ENCODE measurements around the gene MACROD2. TPM values are rescaled to one million over a fixed set of nuclear protein-coding genes. Genes with fewer than 3 reads are reported as not detected.

MACROD2 gene
- total RNA-seq, 1 donor from 2014 or later: not detected

- intact Hi-C loops (cut with micrococcal nuclease): no loop called here
- H3K4me3 Mint-ChIP-seq (ENCODE audit: low read depth): no peak overlapping the region
- no peaks in the 10 kb centered on the region for H3K4me1 Mint-ChIP-seq (ENCODE audit: low read depth)
These were observed 1589.2 kb downstream of the MACROD2 start for GRCh38 chr20:15584507-15584906.

GRCh38 chr20:15593081-15593480 lies 1597.8 kb downstream of the MACROD2 start:
- DNase-seq (ENCODE audit: low spot score): no peak
- Mint-ChIP-seq H3K9me3 (peaks cover 17% of the 10 kb centered on the region), H3K27ac (no peak overlapping the region), H3K27me3 (ENCODE audit: low read depth) (no peaks in the 10 kb centered on the region), H3K4me3 (ENCODE audit: low read depth) (no peak overlapping the region), H3K4me1 (ENCODE audit: low read depth) (no peaks in the 10 kb centered on the region), H3K36me3 (ENCODE audit: low read depth) (no peaks in the 10 kb centered on the region)
- intact Hi-C loops (cut with micrococcal nuclease): no loop called here

More at GRCh38 chr20:15584507-15584906, 1589.2 kb downstream of the MACROD2 start:
- Mint-ChIP-seq H3K27me3 (ENCODE audit: low read depth) (no peaks in the 10 kb centered on the region), H3K9me3 (peaks cover 26% of the 10 kb centered on the region), H3K27ac (no peak overlapping the region), H3K36me3 (ENCODE audit: low read depth) (no peaks in the 10 kb centered on the region)
- DNase-seq (ENCODE audit: low spot score): no peak

- Mint-ChIP-seq H3K36me3 (ENCODE audit: low read depth) (no peaks in the 10 kb centered on the region), H3K4me1 (ENCODE audit: low read depth) (no peaks in the 10 kb centered on the region), H3K27me3 (ENCODE audit: low read depth) (no peaks in the 10 kb centered on the region), H3K9me3 (peaks cover 17% of the 10 kb centered on the region), H3K27ac (no peak overlapping the region), H3K4me3 (ENCODE audit: low read depth) (no peak overlapping the region)
- DNase-seq (ENCODE audit: low spot score): no peak
- intact Hi-C loops (cut with micrococcal nuclease): no loop called here
These were observed 1598.9 kb downstream of the MACROD2 start for GRCh38 chr20:15594158-15594695.

GRCh38 chr20:15596220-15596890 lies 1601.0 kb downstream of the MACROD2 start:
- H3K9me3 Mint-ChIP-seq: peaks cover 18% of the 10 kb centered on the region
- H3K4me3 Mint-ChIP-seq (ENCODE audit: low read depth): no peak overlapping the region
- no peak for DNase-seq (ENCODE audit: low spot score)
- intact Hi-C loops (cut with micrococcal nuclease): no loop called here
- H3K27me3 Mint-ChIP-seq (ENCODE audit: low read depth): no peaks in the 10 kb centered on the region
- no peaks in the 10 kb centered on the region for H3K36me3 Mint-ChIP-seq (ENCODE audit: low read depth)
- no peaks in the 10 kb centered on the region for H3K4me1 Mint-ChIP-seq (ENCODE audit: low read depth)
- H3K27ac Mint-ChIP-seq: no peak overlapping the region

- Mint-ChIP-seq H3K36me3 (ENCODE audit: low read depth) (no peaks in the 10 kb centered on the region), H3K27me3 (ENCODE audit: low read depth) (no peaks in the 10 kb centered on the region), H3K4me1 (ENCODE audit: low read depth) (no peaks in the 10 kb centered on the region), H3K27ac (no peak overlapping the region), H3K9me3 (peaks cover 20% of the 10 kb centered on the region), H3K4me3 (ENCODE audit: low read depth) (no peak overlapping the region)
- no peak for DNase-seq (ENCODE audit: low spot score)
- intact Hi-C loops (cut with micrococcal nuclease): no loop called here
These were observed 1602.0 kb downstream of the MACROD2 start for GRCh38 chr20:15597306-15597705.

- no peak for DNase-seq (ENCODE audit: low spot score)
- Mint-ChIP-seq H3K4me3 (ENCODE audit: low read depth) (no peak overlapping the region), H3K36me3 (ENCODE audit: low read depth) (no peaks in the 10 kb centered on the region), H3K27me3 (ENCODE audit: low read depth) (no peaks in the 10 kb centered on the region), H3K27ac (no peak overlapping the region), H3K4me1 (ENCODE audit: low read depth) (no peaks in the 10 kb centered on the region), H3K9me3 (peaks cover 23% of the 10 kb centered on the region)
- intact Hi-C loops (cut with micrococcal nuclease): no loop called here
These were observed 1604.6 kb downstream of the MACROD2 start for GRCh38 chr20:15599961-15600360.

- Mint-ChIP-seq H3K4me3 (ENCODE audit: low read depth) (no peak overlapping the region), H3K9me3 (peaks cover 23% of the 10 kb centered on the region), H3K4me1 (ENCODE audit: low read depth) (no peaks in the 10 kb centered on the region), H3K36me3 (ENCODE audit: low read depth) (no peaks in the 10 kb centered on the region), H3K27me3 (ENCODE audit: low read depth) (no peaks in the 10 kb centered on the region), H3K27ac (no peak overlapping the region)
- intact Hi-C loops (cut with micrococcal nuclease): no loop called here
- DNase-seq (ENCODE audit: low spot score): no peak
These were observed 1605.2 kb downstream of the MACROD2 start for GRCh38 chr20:15600565-15600964.

- Mint-ChIP-seq H3K4me3 (ENCODE audit: low read depth) (no peak overlapping the region), H3K36me3 (ENCODE audit: low read depth) (no peaks in the 10 kb centered on the region), H3K9me3 (peaks cover 13% of the 10 kb centered on the region), H3K27me3 (ENCODE audit: low read depth) (no peaks in the 10 kb centered on the region), H3K27ac (no peak overlapping the region), H3K4me1 (ENCODE audit: low read depth) (no peaks in the 10 kb centered on the region)
- DNase-seq (ENCODE audit: low spot score): no peak
- intact Hi-C loops (cut with micrococcal nuclease): no loop called here
These were observed 1608.2 kb downstream of the MACROD2 start for GRCh38 chr20:15603506-15603905.

- H3K36me3 Mint-ChIP-seq (ENCODE audit: low read depth): no peaks in the 10 kb centered on the region
- no peak for DNase-seq (ENCODE audit: low spot score)
- H3K9me3 Mint-ChIP-seq: peaks cover 19% of the 10 kb centered on the region
- intact Hi-C loops (cut with micrococcal nuclease): no loop called here
- no peak overlapping the region for H3K27ac Mint-ChIP-seq
- H3K4me3 Mint-ChIP-seq (ENCODE audit: low read depth): no peak overlapping the region
- no peaks in the 10 kb centered on the region for H3K4me1 Mint-ChIP-seq (ENCODE audit: low read depth)
- H3K27me3 Mint-ChIP-seq (ENCODE audit: low read depth): no peaks in the 10 kb centered on the region
These were observed 1608.9 kb downstream of the MACROD2 start for GRCh38 chr20:15603978-15604805.

- Mint-ChIP-seq H3K4me3 (ENCODE audit: low read depth) (no peak overlapping the region), H3K4me1 (ENCODE audit: low read depth) (no peaks in the 10 kb centered on the region), H3K36me3 (ENCODE audit: low read depth) (no peaks in the 10 kb centered on the region), H3K9me3 (peaks cover 20% of the 10 kb centered on the region), H3K27ac (no peak overlapping the region), H3K27me3 (ENCODE audit: low read depth) (no peaks in the 10 kb centered on the region)
- intact Hi-C loops (cut with micrococcal nuclease): no loop called here
- DNase-seq (ENCODE audit: low spot score): no peak
These were observed 1614.6 kb downstream of the MACROD2 start for GRCh38 chr20:15609921-15610320.

GRCh38 chr20:15610787-15611186 lies 1615.5 kb downstream of the MACROD2 start:
- intact Hi-C loops (cut with micrococcal nuclease): no loop called here
- H3K36me3 Mint-ChIP-seq (ENCODE audit: low read depth): no peaks in the 10 kb centered on the region
- DNase-seq (ENCODE audit: low spot score): no peak
- no peaks in the 10 kb centered on the region for H3K4me1 Mint-ChIP-seq (ENCODE audit: low read depth)
- H3K9me3 Mint-ChIP-seq: peaks cover 21% of the 10 kb centered on the region
- H3K27ac Mint-ChIP-seq: no peak overlapping the region
- no peaks in the 10 kb centered on the region for H3K27me3 Mint-ChIP-seq (ENCODE audit: low read depth)
- H3K4me3 Mint-ChIP-seq (ENCODE audit: low read depth): no peak overlapping the region

GRCh38 chr20:15611541-15611940 lies 1616.2 kb downstream of the MACROD2 start:
- DNase-seq (ENCODE audit: low spot score): no peak
- no peak overlapping the region for H3K4me3 Mint-ChIP-seq (ENCODE audit: low read depth)
- intact Hi-C loops (cut with micrococcal nuclease): no loop called here

GRCh38 chr20:15612198-15612597 lies 1616.9 kb downstream of the MACROD2 start:
- no peak overlapping the region for H3K27ac Mint-ChIP-seq
- no peaks in the 10 kb centered on the region for H3K27me3 Mint-ChIP-seq (ENCODE audit: low read depth)
- H3K4me3 Mint-ChIP-seq (ENCODE audit: low read depth): no peak overlapping the region
- no peaks in the 10 kb centered on the region for H3K36me3 Mint-ChIP-seq (ENCODE audit: low read depth)
- peaks cover 31% of the 10 kb centered on the region for H3K9me3 Mint-ChIP-seq
- no peak for DNase-seq (ENCODE audit: low spot score)
- intact Hi-C loops (cut with micrococcal nuclease): no loop called here
- H3K4me1 Mint-ChIP-seq (ENCODE audit: low read depth): no peaks in the 10 kb centered on the region

More at GRCh38 chr20:15611541-15611940, 1616.2 kb downstream of the MACROD2 start:
- Mint-ChIP-seq H3K9me3 (peaks cover 24% of the 10 kb centered on the region), H3K4me1 (ENCODE audit: low read depth) (no peaks in the 10 kb centered on the region), H3K36me3 (ENCODE audit: low read depth) (no peaks in the 10 kb centered on the region), H3K27ac (no peak overlapping the region), H3K27me3 (ENCODE audit: low read depth) (no peaks in the 10 kb centered on the region)

Measured in activated T-helper 2 cell treated with anti-CD3 and anti-CD28 coated beads, Interferon-gamma antibody, Interleukin-2, Interleukin-4, amounts not matched to agents 10 μg/mL and 5 μg/mL and 100 μg/mL, durations not matched to agents 14 hours and 24 hours and 36 hours (primary cell).